Type B pancreatic cell (in vitro differentiated cells): ENCODE data around the gene ITPK1. TPM values are rescaled to one million over a fixed set of nuclear protein-coding genes. Genes with fewer than 3 reads are reported as not detected.

Experiments
- DNase-seq: peaks from one replicate; pipeline ENCODE4 v3.0.0; 2021; ENCODE audit warnings: mixed read lengths; ENCODE audit not compliant: unreplicated experiment; ENCODE audit errors: extremely low spot score
- H3K27ac Mint-ChIP-seq: 2 replicates; pipeline ENCODE4 v1.8.0; 2021; ENCODE audit warnings: mild to moderate bottlenecking, mixed read lengths
- H3K27me3 Mint-ChIP-seq: 2 replicates; pipeline ENCODE4 v1.8.0; 2021; ENCODE audit warnings: mixed read lengths
- H3K36me3 Mint-ChIP-seq: 2 replicates; pipeline ENCODE4 v1.8.0; 2021; ENCODE audit warnings: mixed read lengths
- H3K4me1 Mint-ChIP-seq: one replicate; pipeline ENCODE4 v1.8.0; 2021; ENCODE audit warnings: mixed read lengths; ENCODE audit not compliant: unreplicated experiment
- H3K4me3 Mint-ChIP-seq: 2 replicates; pipeline ENCODE4 v1.8.0; 2021; ENCODE audit warnings: mild to moderate bottlenecking, mixed read lengths
- H3K9me3 Mint-ChIP-seq: 2 replicates; pipeline ENCODE4 v1.8.0; 2021; ENCODE audit warnings: mixed read lengths
- CTCF ChIP-seq: fragments of 200-600 bp; sonication (generic); conservative IDR thresholded peaks from 2 replicates; pipeline ENCODE4 v1.5.0; 2021; ENCODE audit warnings: antibody characterized with exemption, mild to moderate bottlenecking
- total RNA-seq: library from RNA; stranded (reverse); gene quantifications from 2 replicates; pipeline ENCODE4 v1.2.1, GENCODE V29; 2021; ENCODE audit warnings: low replicate concordance

Gene ITPK1
- total RNA-seq, 1 donor from 2014 or later = 40.2 TPM

- Mint-ChIP-seq H3K4me3 (no peak overlapping the region), H3K27ac (no peak overlapping the region), H3K9me3 (no peaks in the 10 kb centered on the region), H3K27me3 (peaks cover 3% of the 10 kb centered on the region), H3K4me1 (peaks cover 25% of the 10 kb centered on the region), H3K36me3 (peaks cover 4% of the 10 kb centered on the region)
- DNase-seq = no peak
- TF ChIP-seq CTCF = no peak
These were observed 21.4 kb downstream of the ITPK1 start for GRCh38 chr14:93094121-93094918.

- H3K27me3 Mint-ChIP-seq = peaks cover 3% of the 10 kb centered on the region
- H3K36me3 Mint-ChIP-seq = peaks cover 4% of the 10 kb centered on the region
- no peak for TF ChIP-seq CTCF
- no peak overlapping the region for H3K27ac Mint-ChIP-seq
- DNase-seq = no peak
- H3K4me3 Mint-ChIP-seq = no peak overlapping the region
- no peaks in the 10 kb centered on the region for H3K9me3 Mint-ChIP-seq
- H3K4me1 Mint-ChIP-seq = peaks cover 25% of the 10 kb centered on the region
These were observed 22.8 kb downstream of the ITPK1 start for GRCh38 chr14:93092606-93093556.

GRCh38 chr14:93091666-93092065 is 24.1 kb downstream of the ITPK1 start:
- TF ChIP-seq CTCF = no peak
- Mint-ChIP-seq H3K4me1 (peaks cover 25% of the 10 kb centered on the region), H3K27me3 (peaks cover 3% of the 10 kb centered on the region), H3K9me3 (no peaks in the 10 kb centered on the region), H3K36me3 (peaks cover 4% of the 10 kb centered on the region), H3K4me3 (no peak overlapping the region), H3K27ac (no peak overlapping the region)
- DNase-seq = no peak

GRCh38 chr14:93090826-93091555 is 24.7 kb downstream of the ITPK1 start:
- Mint-ChIP-seq H3K27ac (no peak overlapping the region), H3K36me3 (peaks cover 4% of the 10 kb centered on the region), H3K27me3 (peaks cover 3% of the 10 kb centered on the region), H3K4me3 (no peak overlapping the region), H3K4me1 (peaks cover 20% of the 10 kb centered on the region), H3K9me3 (no peaks in the 10 kb centered on the region)
- no peak for TF ChIP-seq CTCF
- no peak for DNase-seq

- no peaks in the 10 kb centered on the region for H3K27me3 Mint-ChIP-seq
- H3K9me3 Mint-ChIP-seq = no peaks in the 10 kb centered on the region
- no peak for DNase-seq
- no peak overlapping the region for H3K4me3 Mint-ChIP-seq
- H3K27ac Mint-ChIP-seq = no peak overlapping the region
- H3K36me3 Mint-ChIP-seq = no peaks in the 10 kb centered on the region
- no peak for TF ChIP-seq CTCF
- peaks cover 27% of the 10 kb centered on the region for H3K4me1 Mint-ChIP-seq
These were observed 26.0 kb downstream of the ITPK1 start for GRCh38 chr14:93089521-93090269.
